GM06990 (cell line): ENCODE data around the gene UNG.

Experiments used
- DNase-seq: peaks from one replicate; pipeline ENCODE4 v3.0.0-alpha.2; 2011; ENCODE audit not compliant: insufficient read length; ENCODE audit errors: extremely low read depth
- H3K27me3 ChIP-seq: replicated peaks from 2 replicates; pipeline ENCODE4 v1.6.0; 2011; ENCODE audit warnings: low read length; ENCODE audit not compliant: control insufficient read depth, insufficient read depth
- H3K36me3 ChIP-seq: 2 replicates; pipeline ENCODE4 v1.5.1; 2011; ENCODE audit warnings: low read length; ENCODE audit not compliant: control insufficient read depth, insufficient read depth
- H3K4me3 ChIP-seq: replicated peaks from 2 replicates; pipeline ENCODE4 v1.5.1; 2011; ENCODE audit warnings: low read depth, mild to moderate bottlenecking, control low read depth, low read length
- TF ChIP-seq, protein P1 (sequence below): IDR thresholded peaks from 2 replicates; pipeline ENCODE4 v1.5.1; 2011; ENCODE audit warnings: low read length, control low read depth, mild to moderate bottlenecking, inconsistent platforms; ENCODE audit not compliant: insufficient read depth, poor library complexity, severe bottlenecking

Gene UNG

DNA sequence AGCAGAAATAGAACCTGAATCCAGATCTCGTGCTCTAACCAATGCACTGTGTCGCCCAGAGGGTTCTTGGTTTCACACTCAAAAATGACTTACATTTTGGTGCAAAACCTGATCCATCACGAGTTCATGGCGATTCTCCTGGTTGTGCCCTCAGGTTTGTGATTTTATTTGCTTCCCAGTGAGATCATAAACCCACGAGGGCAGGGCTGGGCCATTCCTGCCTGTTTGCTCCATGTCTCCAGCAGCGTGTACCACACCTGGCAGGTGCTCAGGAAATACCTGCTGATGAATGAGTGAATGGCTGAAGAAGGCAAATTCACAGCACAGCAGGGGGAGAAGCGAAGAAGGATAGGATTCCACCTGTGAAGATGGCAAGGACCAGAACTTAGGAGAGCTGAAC lies 28.4 kb downstream of the UNG start:
- DNase-seq: no peak
- H3K4me3 ChIP-seq: no peak overlapping the region
- TF ChIP-seq, protein P1, sequence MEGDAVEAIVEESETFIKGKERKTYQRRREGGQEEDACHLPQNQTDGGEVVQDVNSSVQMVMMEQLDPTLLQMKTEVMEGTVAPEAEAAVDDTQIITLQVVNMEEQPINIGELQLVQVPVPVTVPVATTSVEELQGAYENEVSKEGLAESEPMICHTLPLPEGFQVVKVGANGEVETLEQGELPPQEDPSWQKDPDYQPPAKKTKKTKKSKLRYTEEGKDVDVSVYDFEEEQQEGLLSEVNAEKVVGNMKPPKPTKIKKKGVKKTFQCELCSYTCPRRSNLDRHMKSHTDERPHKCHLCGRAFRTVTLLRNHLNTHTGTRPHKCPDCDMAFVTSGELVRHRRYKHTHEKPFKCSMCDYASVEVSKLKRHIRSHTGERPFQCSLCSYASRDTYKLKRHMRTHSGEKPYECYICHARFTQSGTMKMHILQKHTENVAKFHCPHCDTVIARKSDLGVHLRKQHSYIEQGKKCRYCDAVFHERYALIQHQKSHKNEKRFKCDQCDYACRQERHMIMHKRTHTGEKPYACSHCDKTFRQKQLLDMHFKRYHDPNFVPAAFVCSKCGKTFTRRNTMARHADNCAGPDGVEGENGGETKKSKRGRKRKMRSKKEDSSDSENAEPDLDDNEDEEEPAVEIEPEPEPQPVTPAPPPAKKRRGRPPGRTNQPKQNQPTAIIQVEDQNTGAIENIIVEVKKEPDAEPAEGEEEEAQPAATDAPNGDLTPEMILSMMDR: no peak
- no peaks in the 10 kb centered on the region for H3K36me3 ChIP-seq
- no peaks in the 10 kb centered on the region for H3K27me3 ChIP-seq

DNA sequence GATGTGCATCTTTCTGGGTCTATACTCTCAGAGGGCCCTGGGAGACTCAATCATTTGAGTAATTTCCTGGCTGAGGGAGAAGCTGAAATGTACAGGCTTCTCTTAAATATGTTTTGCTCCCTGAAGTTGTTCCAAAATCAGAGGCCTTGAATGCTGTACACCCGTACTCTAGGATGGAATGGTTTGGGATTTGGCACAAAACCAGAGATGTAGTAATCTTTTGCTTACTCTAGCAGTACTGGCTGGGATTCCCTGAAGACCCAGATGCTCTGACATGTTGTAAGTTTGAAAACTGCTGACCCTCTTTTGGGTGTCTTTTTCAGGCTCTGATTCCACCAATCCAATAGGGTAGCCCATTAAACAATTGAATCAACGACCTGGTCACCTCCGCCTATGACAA lies 29.4 kb downstream of the UNG start:
- Histone ChIP-seq H3K27me3 (no peaks in the 10 kb centered on the region; the same call in 1 of the 2 replicates), H3K36me3 (no peaks in the 10 kb centered on the region), H3K4me3 (no peak overlapping the region)
- no peak for DNase-seq
- TF ChIP-seq, protein P1: no peak

DNA sequence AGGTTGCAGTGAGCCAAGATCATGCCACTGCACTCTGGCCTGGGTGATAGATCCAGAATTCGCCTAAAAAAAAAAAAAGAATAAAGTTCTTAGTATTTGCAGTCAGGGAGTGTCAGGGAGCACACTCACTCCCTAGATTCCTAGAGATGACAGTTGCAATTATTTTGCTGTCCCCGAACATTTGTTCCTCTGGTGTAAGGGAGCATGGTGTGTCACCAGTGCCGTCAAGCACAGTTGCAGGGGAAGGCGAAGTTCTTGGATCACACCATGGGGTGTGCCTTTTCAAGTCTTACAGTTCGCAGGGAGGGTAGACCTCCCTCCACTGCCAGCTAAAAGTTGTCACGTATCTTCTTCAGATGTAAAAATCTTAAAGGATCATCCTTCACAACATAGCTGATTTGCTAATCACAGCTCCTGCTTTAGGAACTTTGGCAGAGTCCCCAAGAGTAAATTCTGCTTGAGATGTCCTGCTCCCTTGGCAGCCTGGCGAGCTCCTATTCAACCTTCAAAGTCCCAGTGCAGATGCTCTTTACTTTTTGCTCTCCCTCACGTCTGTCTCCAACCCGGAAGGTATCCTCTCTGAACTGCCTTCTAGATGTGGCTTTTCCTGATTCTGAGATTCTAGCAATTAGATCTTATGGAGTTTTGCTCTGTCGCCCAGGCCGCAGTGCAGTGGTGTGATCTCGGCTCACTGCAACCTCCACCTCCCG lies 30.3 kb downstream of the UNG start:
- Histone ChIP-seq H3K27me3 (no peaks in the 10 kb centered on the region; the same call in 1 of the 2 replicates), H3K4me3 (no peak overlapping the region), H3K36me3 (no peaks in the 10 kb centered on the region)
- DNase-seq: no peak
- TF ChIP-seq, protein P1: no peak

DNA sequence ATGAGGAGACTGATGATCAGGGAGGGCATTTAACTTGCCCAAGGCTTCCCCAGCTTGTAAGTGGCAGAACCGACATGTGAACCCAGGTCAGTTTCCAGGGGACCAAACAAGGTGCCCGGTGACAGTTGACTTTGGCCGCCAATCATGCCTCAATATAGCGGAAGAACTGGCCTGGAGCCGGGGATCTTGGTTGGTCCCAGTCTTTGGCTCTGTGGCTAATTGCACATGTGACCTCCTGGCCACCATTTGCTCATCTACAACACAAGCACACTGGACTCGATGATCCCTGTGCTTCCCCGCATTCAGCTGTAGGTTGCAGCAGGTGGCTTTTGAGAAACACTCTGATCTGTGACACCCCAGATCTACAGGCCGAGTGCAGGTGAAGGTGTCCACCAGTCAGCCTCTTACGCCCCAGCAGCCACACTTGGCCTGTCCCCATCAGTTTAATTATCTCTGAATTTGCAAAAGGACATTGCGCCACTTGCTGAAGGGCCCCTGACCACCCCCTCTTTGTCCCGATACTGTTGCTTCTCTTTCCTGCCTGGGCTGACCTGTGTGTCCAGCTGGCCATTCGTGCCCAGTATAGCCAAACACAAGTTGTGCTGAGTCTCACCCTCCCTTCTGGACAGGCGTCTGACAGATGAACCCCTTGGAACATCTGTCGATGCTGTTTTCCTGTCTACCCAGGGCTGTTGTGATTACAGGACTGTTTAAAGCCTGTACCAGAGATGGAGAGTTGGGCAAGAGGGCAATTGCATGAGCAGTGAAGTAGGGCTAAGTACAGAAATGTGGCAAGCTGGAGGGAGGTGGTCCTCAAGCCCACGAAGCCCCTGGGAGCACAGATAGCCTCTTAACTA lies 33.1 kb downstream of the UNG start:
- TF ChIP-seq, protein P1: no peak
- Histone ChIP-seq H3K4me3 (no peak overlapping the region), H3K27me3 (no peaks in the 10 kb centered on the region; the same call in none of the 2 replicates), H3K36me3 (no peaks in the 10 kb centered on the region)
- DNase-seq: no peak

DNA sequence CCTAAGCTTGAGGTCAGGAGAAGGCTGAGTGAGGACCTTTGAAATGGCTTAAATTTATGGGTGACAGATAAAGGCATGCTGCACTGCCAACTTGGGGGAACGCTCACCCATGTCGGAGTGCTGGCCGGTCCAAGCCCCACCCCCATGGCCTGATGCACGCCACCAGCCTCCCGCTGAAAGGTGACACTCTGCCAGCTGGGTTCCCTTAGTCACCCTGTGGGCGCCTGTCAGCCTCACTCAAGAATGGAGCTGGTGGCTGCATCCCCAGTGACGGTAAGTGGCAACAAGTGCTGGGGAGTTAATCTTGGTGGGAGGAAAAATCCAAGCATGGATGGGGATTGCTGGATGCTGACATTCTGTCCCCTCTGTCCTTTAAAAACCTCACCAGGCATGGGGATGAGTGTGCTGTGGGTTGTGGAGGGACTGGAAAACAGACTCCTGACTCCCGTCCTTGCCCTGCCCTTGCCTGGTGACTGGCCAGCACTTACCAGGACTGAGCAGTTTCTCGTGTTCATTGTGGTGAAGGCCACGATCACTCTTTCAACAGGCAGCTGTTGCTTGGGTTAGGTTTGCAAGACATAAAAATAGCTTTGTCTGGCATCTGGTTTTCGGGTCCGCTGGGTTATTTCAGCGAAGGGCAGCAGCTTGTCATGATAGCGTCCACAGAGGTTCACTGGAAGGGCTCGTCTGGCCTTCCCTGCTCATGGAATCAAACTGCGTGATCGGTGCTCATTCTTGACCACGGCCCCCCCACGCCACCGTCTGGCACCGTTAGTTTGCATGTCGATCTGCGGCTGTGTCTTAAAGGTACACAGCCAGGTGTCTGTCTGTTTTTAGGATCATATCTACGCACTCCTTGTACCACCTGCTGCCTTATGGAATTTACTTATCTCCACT lies 34.0 kb downstream of the UNG start:
- Histone ChIP-seq H3K27me3 (no peaks in the 10 kb centered on the region; the same call in none of the 2 replicates), H3K4me3 (no peak overlapping the region), H3K36me3 (no peaks in the 10 kb centered on the region)
- DNase-seq: no peak
- TF ChIP-seq, protein P1: no peak
